ENCODE measurements around the gene WIPF2.

Gene WIPF2

DNA sequence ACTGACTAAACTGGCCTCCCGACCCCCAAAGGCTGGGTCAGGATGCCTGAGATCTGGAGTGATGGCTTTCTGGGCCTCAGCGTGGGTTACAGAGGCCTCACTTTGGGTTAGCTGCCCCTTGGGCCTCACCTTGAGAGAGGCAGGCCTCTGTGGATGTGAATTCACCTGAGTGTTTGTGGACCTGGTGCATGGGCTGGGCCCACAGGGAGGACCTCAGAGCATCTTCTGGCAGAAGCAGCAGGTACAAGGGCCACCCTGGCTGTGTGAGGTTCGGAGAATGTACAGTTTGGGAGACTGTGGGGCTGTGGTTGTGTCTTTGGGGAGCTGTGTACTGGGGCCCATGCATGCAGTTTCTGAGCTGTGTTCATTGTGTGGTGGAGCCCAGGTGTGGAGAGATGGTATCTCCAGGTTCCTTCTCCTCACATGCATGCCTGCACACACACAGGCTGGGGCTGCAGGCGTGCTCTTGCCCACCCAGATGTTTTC lies 108.2 kb downstream of the WIPF2 start:
- no peak overlapping the region for H3K4me3 ChIP-seq (ENCODE audit: control insufficient read depth, low read depth, low read length)
- DNase-seq (ENCODE audit: low read depth): no peak
- TF ChIP-seq, protein P1, sequence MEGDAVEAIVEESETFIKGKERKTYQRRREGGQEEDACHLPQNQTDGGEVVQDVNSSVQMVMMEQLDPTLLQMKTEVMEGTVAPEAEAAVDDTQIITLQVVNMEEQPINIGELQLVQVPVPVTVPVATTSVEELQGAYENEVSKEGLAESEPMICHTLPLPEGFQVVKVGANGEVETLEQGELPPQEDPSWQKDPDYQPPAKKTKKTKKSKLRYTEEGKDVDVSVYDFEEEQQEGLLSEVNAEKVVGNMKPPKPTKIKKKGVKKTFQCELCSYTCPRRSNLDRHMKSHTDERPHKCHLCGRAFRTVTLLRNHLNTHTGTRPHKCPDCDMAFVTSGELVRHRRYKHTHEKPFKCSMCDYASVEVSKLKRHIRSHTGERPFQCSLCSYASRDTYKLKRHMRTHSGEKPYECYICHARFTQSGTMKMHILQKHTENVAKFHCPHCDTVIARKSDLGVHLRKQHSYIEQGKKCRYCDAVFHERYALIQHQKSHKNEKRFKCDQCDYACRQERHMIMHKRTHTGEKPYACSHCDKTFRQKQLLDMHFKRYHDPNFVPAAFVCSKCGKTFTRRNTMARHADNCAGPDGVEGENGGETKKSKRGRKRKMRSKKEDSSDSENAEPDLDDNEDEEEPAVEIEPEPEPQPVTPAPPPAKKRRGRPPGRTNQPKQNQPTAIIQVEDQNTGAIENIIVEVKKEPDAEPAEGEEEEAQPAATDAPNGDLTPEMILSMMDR (IDR thresholded peaks at IDR 0.05; ENCODE audit: control insufficient read depth, insufficient read depth, low read depth, low read length, missing control alignments): no peak

DNA sequence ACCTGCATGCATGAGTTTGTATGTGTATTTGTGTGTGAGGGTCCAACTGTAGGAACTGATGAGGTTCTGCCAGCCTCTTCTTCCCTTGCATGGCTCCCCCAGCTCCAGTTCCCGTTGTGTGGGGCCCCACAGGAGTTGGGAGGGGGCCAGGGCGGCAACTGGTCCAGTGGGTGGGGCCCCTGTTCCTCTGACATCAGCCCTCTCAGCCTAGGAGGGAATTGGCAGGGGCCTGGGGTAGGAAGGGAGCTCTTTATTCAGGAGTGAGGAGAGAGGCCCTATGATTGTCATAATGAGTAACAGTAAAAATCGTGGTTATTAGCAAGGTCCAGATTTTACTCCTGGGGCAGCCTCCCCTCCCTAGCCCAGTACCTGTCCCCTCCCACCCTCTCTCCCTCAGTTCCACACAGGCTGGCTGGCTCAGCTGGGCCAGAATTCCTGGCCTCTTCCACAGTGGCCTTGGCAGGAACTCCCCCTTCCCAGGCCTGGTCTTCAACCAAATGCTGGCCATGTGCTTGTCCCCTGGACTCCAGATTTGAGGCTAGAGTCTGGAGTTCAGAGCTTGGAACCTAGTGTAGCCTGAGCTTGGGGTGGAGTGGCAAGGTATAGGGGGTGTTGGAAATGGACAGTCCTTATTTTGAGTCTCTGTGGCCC lies 108.8 kb downstream of the WIPF2 start:
- H3K4me3 ChIP-seq (ENCODE audit: control insufficient read depth, low read depth, low read length): no peak overlapping the region

DNA sequence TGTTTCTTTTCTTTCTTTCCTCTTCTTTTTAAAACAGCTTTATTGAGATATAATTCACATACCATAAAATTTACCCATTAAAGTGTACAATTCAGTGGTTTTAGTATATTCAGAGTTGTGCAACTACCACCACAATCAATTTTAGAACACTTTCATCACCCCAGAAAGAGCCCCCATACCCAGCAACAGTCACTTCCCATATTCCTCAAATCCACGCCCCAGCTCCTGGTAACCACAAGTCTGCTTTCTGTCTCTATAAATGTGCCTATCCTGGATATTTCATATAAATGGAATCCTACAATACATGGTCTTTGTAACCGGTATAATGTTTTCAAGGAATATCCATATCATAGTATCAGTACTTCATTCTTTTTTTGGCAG lies 109.3 kb downstream of the WIPF2 start:
- TF ChIP-seq, protein P1 (IDR thresholded peaks at IDR 0.05; ENCODE audit: control insufficient read depth, insufficient read depth, low read depth, low read length, missing control alignments): no peak
- no peak overlapping the region for H3K4me3 ChIP-seq (ENCODE audit: control insufficient read depth, low read depth, low read length)
- DNase-seq (ENCODE audit: low read depth): no peak

More for the DNA sequence above, 108.8 kb downstream of the WIPF2 start:
- TF ChIP-seq, protein P1 (IDR thresholded peaks at IDR 0.05; ENCODE audit: control insufficient read depth, insufficient read depth, low read depth, low read length, missing control alignments): no peak
- DNase-seq (ENCODE audit: low read depth): no peak

DNA sequence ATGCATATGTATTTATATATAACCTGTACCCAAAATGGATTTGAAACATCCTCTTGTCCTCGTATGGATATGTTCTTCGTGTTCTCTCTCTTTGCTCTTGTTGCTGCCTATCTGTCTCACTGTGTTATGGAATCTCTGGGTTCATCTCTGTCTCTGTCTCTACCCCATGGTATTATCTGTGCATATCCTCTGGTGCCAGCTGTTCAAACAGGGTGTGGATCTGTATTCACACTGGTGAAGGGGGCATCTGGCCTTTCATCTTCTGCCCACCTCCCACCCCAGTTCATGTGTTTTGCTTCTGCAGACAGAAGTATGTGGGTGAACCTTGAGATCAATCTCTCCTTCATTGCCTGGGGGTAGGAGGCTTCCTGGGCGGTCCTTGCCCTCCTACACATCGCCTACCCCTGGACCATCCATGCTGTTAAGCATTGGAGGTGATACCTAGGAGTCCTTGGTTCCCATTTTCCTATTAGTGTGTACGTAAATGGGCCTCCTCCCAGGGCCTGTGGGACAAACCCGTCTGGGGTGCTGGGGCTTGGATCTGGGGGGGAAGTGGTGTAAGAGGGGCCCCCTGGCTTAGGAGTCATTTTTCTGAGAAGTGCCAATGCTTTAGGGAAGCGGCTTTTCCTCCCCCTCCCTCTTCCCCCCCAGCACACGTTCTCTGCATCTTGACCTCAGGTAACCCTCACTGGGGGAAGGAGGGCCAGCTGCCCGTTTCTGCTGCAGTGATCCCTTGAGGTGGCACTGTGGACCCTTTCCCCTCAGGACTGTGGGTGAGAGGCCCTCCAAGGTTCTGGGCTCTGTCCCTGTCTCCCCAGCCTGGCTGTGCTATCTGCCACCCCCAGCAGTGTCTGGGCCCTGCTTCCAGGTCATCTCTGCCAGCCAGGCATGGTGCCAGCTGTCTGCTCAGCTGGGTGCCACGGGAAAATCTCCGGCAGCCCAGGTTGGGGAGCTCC lies 111.0 kb downstream of the WIPF2 start:
- H3K4me3 ChIP-seq (ENCODE audit: control insufficient read depth, low read depth, low read length): no peak overlapping the region
- DNase-seq (ENCODE audit: low read depth): no peak
- TF ChIP-seq, protein P1 (IDR thresholded peaks at IDR 0.05; ENCODE audit: control insufficient read depth, insufficient read depth, low read depth, low read length, missing control alignments): no peak

DNA sequence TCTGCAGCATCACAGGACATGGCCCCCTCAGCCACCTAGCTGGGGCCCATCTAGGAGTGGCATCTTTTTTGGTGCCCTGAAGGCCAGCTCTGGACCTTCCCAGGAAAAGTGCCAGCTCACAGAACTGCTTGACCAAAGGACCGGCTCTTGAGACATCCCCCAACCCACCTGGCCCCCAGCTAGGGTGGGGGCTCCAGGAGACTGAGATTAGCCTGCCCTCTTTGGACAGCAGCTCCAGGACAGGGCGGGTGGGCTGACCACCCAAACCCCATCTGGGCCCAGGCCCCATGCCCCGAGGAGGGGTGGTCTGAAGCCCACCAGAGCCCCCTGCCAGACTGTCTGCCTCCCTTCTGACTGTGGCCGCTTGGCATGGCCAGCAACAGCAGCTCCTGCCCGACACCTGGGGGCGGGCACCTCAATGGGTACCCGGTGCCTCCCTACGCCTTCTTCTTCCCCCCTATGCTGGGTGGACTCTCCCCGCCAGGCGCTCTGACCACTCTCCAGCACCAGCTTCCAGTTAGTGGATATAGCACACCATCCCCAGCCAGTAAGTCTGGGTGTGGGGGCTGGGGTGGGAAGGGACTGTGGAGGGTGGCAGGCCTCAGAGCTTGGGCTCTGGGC lies 111.9 kb downstream of the WIPF2 start:
- no peak for DNase-seq (ENCODE audit: low read depth)
- H3K4me3 ChIP-seq (ENCODE audit: control insufficient read depth, low read depth, low read length): no peak overlapping the region
- TF ChIP-seq, protein P1 (IDR thresholded peaks at IDR 0.05; ENCODE audit: control insufficient read depth, insufficient read depth, low read depth, low read length, missing control alignments): no peak
